ENCODE results near the gene NEB.

Gene NEB, protein sequence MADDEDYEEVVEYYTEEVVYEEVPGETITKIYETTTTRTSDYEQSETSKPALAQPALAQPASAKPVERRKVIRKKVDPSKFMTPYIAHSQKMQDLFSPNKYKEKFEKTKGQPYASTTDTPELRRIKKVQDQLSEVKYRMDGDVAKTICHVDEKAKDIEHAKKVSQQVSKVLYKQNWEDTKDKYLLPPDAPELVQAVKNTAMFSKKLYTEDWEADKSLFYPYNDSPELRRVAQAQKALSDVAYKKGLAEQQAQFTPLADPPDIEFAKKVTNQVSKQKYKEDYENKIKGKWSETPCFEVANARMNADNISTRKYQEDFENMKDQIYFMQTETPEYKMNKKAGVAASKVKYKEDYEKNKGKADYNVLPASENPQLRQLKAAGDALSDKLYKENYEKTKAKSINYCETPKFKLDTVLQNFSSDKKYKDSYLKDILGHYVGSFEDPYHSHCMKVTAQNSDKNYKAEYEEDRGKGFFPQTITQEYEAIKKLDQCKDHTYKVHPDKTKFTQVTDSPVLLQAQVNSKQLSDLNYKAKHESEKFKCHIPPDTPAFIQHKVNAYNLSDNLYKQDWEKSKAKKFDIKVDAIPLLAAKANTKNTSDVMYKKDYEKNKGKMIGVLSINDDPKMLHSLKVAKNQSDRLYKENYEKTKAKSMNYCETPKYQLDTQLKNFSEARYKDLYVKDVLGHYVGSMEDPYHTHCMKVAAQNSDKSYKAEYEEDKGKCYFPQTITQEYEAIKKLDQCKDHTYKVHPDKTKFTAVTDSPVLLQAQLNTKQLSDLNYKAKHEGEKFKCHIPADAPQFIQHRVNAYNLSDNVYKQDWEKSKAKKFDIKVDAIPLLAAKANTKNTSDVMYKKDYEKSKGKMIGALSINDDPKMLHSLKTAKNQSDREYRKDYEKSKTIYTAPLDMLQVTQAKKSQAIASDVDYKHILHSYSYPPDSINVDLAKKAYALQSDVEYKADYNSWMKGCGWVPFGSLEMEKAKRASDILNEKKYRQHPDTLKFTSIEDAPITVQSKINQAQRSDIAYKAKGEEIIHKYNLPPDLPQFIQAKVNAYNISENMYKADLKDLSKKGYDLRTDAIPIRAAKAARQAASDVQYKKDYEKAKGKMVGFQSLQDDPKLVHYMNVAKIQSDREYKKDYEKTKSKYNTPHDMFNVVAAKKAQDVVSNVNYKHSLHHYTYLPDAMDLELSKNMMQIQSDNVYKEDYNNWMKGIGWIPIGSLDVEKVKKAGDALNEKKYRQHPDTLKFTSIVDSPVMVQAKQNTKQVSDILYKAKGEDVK (N-terminal part only)

DNA sequence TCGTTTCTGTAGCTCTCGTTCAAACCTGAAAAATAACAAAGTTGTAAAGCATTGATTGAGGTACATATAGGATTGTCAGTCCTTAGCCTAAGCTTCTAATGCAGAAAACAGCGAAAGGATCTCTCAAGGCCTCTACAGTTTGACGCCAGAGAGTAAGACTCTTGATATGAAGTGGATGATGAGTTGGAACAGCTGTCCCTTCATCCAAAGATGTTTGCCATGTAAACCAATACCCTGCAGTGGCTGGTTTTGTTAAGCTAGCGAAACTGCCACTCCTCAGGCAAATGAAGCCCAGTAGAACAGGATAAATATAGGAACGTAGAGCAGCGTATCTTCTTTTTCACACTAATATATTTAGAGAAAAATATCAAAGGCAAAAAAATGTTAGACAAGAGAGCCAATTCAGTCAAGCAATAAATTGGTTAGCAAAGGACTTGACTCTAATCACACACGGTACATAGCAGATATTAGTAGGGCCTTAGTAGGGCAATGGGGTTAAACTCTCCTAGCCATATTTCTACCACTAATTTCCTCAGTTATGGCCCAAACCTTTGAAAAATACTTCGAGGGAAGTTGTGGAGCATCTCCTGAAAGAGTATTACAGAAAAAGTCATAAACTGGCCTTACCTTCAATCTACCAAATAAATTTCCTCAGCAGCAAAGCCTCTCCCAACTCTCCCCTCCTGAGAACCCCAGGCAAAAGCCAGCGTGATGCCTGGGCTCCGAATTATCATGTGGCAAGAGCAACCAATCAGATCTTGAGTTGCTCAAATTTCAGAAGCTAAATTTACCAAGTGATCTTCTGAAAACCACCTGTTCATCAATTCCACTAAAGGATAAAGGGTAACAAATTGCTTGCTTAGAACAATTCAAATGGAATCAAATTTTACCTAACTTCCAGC lies at the start of gene NEB:
NEB (minus strand) TSS at position 706 of the 902 bp plus-strand sequence. CDS start 1,320 bp downstream, outside the sequence.
- DNase-seq (ENCODE audit: low spot score) = no peak

- DNase-seq (ENCODE audit: low spot score) = no peak
Measured at GRCh38 chr2:151783133-151783520, 48.9 kb upstream of the NEB start.

DNA sequence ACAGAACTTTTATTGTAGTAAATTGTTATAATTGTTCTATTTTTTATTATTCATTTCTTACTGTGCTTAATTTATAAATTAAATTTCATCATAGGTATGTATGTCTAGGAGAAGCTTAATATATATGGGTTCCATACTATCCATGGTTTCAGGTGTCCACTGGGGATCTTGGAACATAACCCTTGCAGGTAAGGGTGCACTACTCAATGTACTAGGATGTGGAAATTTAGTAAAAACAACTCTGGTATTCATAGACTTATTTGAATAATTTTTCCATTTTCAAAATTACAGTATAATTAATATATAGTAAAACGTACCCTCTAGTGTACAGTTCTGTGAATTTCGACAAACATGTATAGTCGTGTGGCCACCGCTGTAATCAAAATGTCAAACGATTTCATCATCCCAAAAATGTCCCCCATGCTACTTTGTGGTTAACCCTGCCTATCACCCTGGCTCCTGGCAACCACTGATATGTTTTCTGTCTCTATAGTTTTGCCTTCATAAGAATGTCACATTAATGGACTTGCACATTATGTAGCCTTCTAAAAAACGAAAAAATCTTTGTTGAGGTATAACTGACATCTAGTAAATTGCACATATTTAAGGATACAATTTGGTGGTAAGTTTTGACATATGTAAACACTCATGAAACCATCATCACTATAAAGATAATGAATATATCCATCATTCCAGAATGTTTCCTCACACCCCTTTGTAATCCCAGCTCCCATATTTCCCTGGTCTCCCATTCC lies 48.3 kb upstream of the NEB start:
- no peak for DNase-seq (ENCODE audit: low spot score)

- no peak for DNase-seq (ENCODE audit: low spot score)
Measured at GRCh38 chr2:151781642-151782041, 47.4 kb upstream of the NEB start.

GRCh38 chr2:151780938-151781337 lies 46.7 kb upstream of the NEB start:
- no peak for DNase-seq (ENCODE audit: low spot score)

DNA sequence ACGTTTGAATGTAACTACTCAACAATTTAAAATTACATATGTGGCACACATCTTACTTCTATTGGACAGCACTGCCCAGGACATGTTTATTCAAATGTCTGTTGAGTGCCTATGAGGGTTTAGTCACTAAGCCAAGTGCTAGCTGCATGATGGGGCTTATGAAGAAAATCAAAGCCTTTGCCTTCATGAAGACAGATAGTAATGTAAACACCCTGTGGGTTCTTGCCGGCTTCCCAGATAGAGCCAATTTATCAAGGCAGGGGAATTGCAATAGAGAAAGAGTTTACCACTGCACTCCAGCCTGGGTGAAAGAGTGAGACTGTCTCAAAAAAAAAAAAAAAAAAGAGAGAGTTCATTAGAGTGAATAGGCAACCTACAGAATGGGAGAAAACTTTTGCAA lies 43.7 kb upstream of the NEB start:
- no peak for DNase-seq (ENCODE audit: low spot score)

- DNase-seq (ENCODE audit: low spot score) = no peak
Measured at GRCh38 chr2:151777487-151777886, 43.2 kb upstream of the NEB start.

DNA sequence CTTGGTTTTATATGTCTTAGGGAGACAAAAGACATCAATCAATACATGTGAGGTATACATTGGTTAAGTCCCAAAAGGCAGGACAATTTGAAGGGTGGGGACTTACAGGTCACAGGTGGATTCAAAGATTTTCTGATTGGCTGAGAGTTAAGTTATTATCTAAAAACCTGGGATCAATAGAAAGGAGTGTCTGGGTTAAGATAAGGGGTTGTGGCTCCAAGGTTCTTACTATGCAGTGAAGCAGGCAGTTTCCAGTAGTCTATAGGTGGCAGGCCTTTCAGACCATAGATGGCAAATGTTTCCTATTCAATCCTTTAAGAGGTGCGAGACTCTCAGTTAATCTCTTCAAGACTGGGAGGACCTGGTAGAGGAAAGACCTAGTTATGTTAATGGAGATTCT lies 42.1 kb upstream of the NEB start:
- DNase-seq (ENCODE audit: low spot score) = no peak

- DNase-seq (ENCODE audit: low spot score) = no peak
Measured at GRCh38 chr2:151775057-151775740, 40.9 kb upstream of the NEB start.

DNA sequence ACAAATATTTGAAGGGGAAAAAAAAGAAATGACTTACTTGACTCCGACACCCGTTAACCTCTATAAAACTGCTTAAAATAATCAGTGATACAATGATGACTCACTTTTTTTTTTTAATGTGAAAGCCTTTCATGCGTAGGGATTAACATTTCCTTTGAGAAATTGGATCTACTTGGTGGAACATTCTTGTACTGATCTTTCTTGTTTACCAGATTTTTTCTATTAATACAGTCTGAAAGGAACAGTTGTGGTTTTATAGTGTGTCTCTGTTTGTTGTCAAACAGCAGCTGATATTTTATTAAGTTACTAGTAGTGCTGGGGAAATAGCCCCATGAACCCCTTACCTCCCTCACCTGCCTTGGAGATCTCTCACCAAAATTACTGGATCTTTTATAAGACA lies 40.2 kb upstream of the NEB start:
- DNase-seq (ENCODE audit: low spot score) = no peak

GRCh38 chr2:151771599-151772358 lies 37.5 kb upstream of the NEB start:
- peak; percentile 24 for DNase-seq (ENCODE audit: low spot score)

DNA sequence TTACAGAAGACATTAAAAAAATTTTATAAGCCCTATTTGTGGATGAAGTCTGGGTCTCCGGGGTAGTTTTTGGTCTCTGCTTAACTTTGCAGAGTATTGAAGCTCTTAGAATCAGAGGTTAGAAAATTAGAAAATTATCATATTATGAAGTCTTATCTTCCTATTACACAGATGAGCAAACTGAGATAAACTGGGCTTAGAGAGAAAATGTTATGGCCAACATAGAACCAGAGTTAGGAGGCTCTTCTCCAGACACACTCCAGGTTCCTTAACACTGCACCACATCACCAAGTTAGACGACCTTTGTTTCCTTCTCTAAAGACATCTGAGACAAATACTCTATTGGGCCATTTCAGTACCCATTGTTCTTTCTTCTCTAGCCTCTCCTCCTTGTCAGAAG lies 36.7 kb upstream of the NEB start:
- DNase-seq (ENCODE audit: low spot score) = no peak

DNA sequence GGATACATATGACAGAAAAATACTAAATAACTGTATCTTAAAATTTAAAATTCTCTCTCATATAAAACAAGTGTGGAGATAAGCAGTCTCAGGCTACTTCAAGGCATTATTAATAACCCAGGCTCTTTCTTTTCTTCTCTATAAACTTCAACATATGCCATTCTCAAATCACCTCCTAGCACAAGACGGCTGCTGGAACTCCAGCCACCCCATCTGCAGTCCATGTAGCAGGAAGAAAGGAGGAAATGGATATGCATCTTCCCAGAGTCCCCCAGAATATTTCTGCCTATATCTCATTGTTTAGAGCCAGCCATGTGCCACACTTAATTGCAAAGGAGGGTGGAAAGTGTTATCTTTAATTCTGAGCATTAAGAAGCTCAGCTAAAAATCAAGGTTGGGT lies 35.3 kb upstream of the NEB start:
- no peak for DNase-seq (ENCODE audit: low spot score)

DNA sequence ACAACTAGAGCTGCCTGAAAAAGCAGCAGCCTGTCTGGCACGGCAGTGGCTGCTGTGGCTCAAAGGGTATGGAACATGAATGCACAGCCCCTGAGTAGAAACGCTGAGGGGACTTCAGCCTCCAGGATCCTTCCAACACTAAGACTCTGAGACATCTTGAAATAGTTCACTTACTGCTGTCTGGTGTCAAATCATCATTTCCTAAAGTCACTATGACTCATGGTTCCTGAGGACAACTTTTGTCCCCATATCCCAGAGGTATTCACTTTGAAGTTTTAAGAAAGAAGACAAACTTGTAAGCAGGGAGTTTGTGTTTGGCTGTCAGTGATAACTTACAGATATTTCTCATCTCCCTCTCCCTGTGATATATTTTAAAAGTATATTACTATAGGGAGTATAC lies 33.3 kb upstream of the NEB start:
- DNase-seq (ENCODE audit: low spot score) = no peak

GRCh38 chr2:151766437-151767153 lies 32.3 kb upstream of the NEB start:
- no peak for DNase-seq (ENCODE audit: low spot score)

DNA sequence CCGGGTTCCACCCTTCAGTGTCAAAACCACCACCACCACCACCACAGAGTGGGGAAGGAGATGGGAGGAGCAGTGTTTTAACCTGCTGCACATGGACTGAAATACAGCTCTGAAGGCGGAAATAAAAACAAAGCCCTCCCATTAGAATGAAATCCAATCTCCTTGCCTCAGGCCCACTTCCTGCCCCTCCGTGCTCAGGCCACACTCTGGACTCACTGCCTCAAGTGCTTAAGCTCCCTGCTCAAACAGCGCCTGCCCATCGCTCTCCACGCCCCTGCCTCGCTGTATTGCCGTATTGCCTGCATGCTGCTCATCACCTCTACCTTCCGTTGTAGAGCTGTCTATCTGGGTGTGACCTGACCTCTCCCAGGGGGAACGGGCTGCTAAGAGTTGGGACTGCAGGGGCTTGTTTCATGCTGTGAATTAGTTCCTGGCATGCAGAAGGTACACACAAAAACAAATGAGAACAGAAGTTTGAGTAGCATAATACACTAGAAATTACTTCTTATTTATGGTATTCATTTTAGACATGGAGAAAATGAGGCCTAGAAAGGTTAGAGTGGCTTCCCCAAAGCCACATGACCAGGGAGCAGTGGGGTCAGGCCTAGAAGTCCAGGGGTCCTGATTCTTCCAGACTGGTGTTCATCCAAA lies 31.6 kb upstream of the NEB start:
- no peak for DNase-seq (ENCODE audit: low spot score)

- no peak for DNase-seq (ENCODE audit: low spot score)
Measured at GRCh38 chr2:151762694-151763093, 28.4 kb upstream of the NEB start.

GRCh38 chr2:151761687-151762086 lies 27.4 kb upstream of the NEB start:
- DNase-seq (ENCODE audit: low spot score) = no peak

All from globus pallidus (tissue), 1 donor.